HG02938 (cell line): Measurements from ENCODE around the gene SCRN3.

Source experiments
- ATAC-seq: cut with Tn5 transposase; IDR thresholded peaks from one replicate; pipeline ENCODE4 v1.9.1; 2021; ENCODE audit warnings: mild to moderate bottlenecking, moderate library complexity; ENCODE audit not compliant: unreplicated experiment

Gene SCRN3

DNA sequence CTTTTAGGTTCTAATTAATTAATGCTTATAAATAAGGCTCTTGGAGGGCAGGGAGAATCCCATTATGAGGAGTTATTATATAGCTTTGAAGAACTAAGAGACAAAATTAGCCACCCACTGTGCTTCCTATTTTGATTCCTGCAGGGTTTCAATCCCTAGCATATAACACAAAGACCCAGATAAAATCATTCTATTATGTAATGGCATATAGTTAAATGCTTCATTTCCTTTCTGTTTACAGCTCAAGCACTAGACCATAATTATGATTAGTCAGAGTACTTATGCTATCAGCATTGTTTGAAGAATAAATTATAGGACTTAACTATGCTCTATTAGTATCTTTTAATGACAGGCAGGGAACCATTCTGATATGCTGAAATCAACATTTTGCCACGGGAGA lies 82.2 kb downstream of the SCRN3 start:
- no peak for ATAC-seq
